Breast epithelium (tissue), 3 donors: ENCODE measurements around the gene WDR7.

Source experiments
- POLR2A ChIP-seq: fragments of 450-650 bp; IDR thresholded peaks from one replicate; pipeline ENCODE4 v1.6.1; 2016; ENCODE audit warnings: antibody characterized with exemption, mild to moderate bottlenecking, moderate library complexity
- POLR2AphosphoS5 ChIP-seq, 3 donors: sonication (generic); formaldehyde crosslinking; IDR thresholded peaks; one replicate each; pipeline ENCODE4 v1.6.1; 2017; ENCODE audit warnings: antibody characterized with exemption in 3 of 3
- TF ChIP-seq, protein P1 (sequence below), 3 donors: fragments of 450-650 bp; IDR thresholded peaks; one replicate each; pipeline ENCODE4 v1.5.1; 2016 to 2017; ENCODE audit warnings: antibody characterized with exemption in 3 of 3, mild to moderate bottlenecking in 3 of 3, moderate library complexity in 3 of 3

DNA sequence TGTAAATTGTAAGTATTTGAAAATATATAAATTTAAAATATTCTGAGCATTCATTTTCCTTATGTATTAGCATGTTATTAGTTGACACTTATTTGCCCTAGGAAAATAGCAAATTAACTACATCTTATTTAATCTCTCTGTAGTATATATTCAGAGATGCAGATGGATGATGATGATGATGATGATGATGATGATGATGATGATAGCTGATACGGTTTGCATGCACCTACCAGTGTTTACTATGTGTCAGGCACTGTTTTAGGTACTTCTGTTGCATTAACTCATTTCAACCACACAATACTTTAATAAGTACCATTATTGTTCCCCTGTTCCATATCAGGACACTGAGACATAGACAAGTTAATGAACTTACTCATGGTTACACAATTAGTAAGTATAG is 304.3 kb downstream of the WDR7 start:
- TF ChIP-seq, protein P1, sequence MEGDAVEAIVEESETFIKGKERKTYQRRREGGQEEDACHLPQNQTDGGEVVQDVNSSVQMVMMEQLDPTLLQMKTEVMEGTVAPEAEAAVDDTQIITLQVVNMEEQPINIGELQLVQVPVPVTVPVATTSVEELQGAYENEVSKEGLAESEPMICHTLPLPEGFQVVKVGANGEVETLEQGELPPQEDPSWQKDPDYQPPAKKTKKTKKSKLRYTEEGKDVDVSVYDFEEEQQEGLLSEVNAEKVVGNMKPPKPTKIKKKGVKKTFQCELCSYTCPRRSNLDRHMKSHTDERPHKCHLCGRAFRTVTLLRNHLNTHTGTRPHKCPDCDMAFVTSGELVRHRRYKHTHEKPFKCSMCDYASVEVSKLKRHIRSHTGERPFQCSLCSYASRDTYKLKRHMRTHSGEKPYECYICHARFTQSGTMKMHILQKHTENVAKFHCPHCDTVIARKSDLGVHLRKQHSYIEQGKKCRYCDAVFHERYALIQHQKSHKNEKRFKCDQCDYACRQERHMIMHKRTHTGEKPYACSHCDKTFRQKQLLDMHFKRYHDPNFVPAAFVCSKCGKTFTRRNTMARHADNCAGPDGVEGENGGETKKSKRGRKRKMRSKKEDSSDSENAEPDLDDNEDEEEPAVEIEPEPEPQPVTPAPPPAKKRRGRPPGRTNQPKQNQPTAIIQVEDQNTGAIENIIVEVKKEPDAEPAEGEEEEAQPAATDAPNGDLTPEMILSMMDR (IDR thresholded peaks at IDR 0.05) = no peak
- TF ChIP-seq POLR2A (no peak), POLR2AphosphoS5 (IDR thresholded peaks at IDR 0.05) (no peak)
